ENCODE data around the gene ACSF2.

ACSF2 gene

GRCh38 chr17:50479522-50480141 is 53.6 kb downstream of the ACSF2 start:
- peak; percentile 96 for DNase-seq

GRCh38 chr17:50480142-50480764 is 54.2 kb downstream of the ACSF2 start:
- DNase-seq: no peak

GRCh38 chr17:50480854-50481490 is 55.0 kb downstream of the ACSF2 start:
- no peak for DNase-seq

GRCh38 chr17:50481648-50482047 is 55.6 kb downstream of the ACSF2 start:
- DNase-seq: no peak

DNA sequence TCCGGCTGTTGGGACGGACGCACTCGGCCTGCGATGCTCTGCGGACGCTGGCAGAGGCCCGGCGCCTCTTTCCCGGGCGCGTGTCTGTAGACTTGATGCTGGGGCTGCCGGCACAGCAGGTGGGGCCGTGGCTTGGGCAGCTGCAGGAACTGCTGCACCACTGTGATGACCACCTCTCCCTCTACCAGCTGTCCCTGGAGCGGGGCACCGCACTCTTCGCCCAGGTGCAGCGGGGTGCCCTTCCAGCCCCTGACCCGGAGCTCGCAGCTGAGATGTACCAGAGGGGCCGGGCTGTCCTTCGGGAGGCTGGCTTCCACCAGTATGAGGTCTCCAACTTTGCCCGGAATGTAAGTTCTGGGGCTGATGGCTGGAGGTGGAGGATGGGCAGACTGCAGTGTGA is 56.1 kb downstream of the ACSF2 start:
- DNase-seq: no peak

DNA sequence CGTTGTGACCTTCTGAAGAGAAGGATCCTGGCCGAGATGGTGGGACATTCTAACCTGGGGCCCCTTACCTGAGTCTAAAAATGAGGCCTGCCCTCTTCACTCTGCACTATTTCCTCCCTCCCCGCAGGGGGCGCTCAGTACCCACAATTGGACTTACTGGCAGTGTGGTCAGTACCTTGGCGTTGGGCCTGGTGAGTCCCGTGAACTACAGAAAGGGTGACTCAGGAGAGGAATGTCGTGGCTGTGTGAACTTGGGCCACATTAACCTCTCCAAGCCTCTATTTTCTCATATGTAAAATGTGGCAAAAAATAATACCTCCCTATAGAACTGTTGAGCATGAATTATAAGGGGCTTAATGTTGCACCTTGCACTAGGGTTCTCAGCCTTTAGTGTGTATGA is 56.5 kb downstream of the ACSF2 start:
- peak; percentile 98 for DNase-seq

DNA sequence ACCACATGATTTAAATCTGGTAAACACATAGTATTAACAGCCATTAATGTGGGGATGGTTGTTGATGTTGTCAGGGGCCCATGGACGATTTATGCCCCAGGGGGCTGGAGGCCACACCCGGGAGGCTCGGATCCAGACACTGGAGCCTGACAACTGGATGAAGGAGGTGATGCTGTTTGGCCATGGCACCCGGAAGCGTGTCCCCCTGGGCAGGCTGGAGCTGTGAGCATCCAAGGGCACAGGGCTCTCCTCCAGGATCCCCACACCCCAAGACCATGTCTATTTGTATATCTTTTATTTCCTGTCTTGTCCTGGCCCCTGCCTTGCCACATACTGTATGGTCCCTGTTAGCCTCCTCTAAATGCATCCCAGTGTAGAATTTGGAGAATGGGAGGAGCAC is 57.2 kb downstream of the ACSF2 start:
- no peak for DNase-seq

DNA sequence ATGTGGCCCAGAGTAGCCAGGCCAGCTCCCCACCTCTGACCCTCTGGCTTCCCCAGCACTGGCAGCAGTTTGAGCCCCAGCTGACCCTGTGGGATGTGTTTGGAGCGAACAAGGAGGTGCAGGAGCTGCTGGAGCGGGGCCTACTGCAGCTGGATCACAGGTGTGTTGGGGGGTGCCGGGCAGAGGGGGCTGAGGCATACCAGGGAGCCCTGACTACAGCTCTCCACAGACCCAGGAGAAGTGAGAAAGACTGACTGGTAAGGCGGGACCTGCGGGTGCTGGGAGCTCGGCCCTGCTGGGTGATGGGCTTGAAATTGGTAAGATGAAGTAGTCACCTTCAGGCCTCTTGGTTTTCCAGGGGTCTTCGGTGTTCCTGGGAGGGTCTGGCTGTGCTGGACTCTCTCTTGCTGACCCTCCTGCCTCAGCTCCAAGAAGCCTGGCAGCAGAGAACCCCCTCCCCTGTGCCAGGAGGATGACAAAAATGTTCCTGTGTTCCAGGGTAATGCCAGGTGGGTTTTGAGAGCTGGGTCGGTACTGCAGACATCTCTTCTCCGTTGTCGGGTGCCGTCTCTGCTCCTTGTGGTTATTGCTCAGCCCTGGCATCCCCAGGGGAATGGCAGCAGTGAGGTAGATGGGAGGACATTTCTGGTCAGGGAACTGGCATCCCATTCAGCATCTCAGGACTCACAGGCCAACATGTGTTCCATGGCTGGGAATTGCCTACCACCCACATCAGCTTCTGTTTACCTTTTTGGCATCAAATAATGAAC is 58.6 kb downstream of the ACSF2 start:
- no peak for DNase-seq

- no peak for DNase-seq
Measured at GRCh38 chr17:50487213-50488096, 61.4 kb downstream of the ACSF2 start.

DNA sequence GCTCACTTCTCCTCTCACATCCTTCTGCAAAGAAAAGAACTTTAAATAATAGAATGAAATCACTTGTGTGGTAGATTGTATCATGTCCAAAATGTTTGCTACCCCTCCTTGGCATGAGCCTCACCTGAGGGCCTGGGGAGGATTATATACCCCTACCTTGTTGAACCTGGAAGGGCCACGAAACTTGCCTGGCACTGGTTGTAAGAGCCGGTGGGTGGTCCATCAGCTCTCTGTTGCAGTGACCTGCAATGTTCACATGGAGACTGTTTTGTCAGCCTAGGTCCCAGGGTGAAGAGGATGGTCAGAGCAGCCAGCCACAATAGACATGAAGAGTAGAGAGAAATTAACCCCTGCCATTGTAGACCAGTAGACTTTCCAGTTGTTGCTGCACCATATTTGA is 62.9 kb downstream of the ACSF2 start:
- DNase-seq: peak; percentile 52

GRCh38 chr17:50491505-50491904 is 65.5 kb downstream of the ACSF2 start:
- DNase-seq: no peak

GRCh38 chr17:50492214-50492613 is 66.2 kb downstream of the ACSF2 start:
- DNase-seq: no peak

DNA sequence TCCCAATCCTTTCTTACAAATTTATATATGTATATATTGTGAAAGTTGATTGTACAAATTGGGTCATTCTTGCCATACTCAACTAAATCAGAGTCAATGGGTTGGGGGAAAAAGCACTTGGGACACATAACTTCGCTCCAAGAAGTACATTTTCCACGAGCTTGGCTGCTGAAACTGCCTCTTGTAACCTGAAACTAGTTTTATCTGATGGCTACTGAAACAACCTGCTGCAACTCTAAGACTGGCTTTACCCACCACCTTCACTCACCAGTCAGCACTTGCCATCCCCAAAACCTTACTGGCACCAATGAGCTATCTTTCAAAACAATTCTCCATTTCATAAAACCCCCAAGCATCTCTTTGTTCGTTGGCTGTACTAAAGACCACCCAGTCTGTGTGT is 67.7 kb downstream of the ACSF2 start:
- DNase-seq: no peak

GRCh38 chr17:50495217-50495823 is 69.3 kb downstream of the ACSF2 start:
- DNase-seq: no peak

DNA sequence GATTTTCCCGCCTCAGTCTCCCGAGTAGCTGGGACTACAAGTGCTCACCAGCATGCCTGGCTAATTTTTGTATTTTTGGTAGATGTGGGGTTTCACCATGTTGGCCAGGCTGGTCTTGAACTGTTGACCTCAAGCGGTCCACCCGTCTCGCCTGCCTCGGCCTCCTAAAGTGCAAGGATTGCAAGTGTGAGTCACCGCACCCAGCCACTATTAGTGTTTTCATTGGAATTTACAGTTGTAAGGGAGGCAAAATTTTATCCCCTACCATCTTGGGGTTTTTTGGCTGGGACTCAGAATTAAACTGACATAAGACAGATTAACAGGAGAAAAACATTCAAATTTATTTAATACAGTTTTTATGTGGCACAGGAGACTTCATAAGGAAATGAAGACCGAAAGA is 69.9 kb downstream of the ACSF2 start:
- DNase-seq: no peak

DNA sequence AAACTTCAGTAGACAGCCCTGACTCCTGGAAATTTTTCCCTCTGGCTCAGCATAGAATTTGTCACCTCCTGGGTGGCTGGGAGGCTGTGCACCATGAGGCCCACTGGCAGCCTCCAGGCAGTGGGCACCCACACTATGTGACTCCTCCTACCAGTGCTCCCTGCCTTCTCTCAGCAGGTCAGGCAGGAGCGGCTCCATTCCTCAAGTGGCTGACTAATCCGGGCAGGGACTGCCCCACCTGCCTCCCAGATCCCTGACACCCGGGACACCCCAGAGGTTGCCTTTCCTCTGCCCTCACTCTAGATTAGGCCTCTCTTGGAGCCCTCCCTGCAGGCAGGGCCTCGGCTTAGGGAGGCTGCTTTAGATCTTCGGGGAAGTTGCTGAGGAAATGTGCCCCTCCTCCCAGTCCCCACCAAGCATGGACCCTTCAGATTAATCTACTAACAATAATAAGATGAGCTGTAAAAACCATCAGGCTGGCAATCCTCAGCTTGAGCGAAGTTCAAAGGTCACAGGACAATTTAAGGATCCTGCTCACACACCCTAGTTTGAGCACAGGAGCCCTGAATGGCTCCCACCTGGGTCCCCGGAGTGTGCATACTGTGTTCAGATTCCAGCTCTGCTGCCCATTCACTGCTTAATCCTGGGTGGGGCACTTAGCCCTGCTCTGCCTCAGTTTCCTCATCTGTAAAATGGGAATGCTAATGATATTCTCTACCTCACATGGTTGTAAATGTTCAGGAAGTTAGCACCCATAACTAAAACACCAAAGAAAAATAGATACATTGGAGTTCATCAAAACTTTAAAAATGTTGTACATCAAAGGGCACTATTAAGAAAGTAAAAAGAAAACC is 72.2 kb downstream of the ACSF2 start:
- no peak for DNase-seq

DNA sequence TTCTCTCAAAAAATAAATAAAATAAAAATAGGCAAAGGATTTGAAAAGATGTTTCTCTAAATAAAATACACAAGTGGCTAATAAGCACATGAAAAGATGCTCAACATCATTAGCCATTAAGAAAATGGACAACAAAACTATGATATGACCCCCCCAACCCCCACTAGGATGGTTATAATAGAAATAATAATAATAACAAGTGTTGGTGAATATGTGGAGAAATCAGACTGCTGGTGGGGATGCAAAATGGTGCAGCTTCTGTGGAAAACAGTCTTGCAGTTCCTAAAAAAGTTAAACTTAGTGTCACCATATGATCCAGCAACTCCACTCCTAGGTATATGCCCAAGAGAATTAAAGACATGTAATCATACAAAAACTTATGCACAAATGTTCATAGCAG is 73.3 kb downstream of the ACSF2 start:
- no peak for DNase-seq

GRCh38 chr17:50499721-50500120 is 73.7 kb downstream of the ACSF2 start:
- no peak for DNase-seq

DNA sequence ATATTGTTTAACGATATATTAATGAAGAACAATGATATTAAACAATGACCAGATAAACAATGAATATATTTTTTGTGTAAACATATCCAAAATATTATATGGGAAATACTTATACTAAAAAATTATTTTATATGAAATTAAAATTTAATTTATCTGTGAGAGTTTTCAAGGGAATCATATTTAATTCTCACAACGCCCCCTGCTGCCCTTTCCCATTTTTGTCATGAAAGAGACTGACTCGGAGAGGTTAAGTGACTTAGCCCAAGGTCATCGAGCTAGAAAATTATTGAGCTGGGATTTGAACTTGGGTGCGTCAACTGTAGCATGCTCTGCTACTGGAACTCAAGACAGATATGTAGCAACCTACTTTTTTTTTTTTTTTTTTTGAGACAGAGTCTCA is 75.0 kb downstream of the ACSF2 start:
- no peak for DNase-seq

- no peak for DNase-seq
Measured at GRCh38 chr17:50502301-50502990, 76.4 kb downstream of the ACSF2 start.

Data from islet precursor cell (in vitro differentiated cells).